Stomach smooth muscle (tissue), 2 donors: Measurements from ENCODE around the gene PRSS38.

Experiments used
- H3K27ac ChIP-seq: one replicate; pipeline ENCODE4 v1.7.0; 2013; ENCODE audit warnings: mild to moderate bottlenecking, low read length, inconsistent platforms
- H3K27me3 ChIP-seq, 2 donors: one replicate each; pipeline ENCODE4 v1.7.0; 2013; ENCODE audit warnings: low read length in 2 of 2; ENCODE audit not compliant: insufficient read depth in 2 of 2, control insufficient read depth in 1 of 2
- H3K36me3 ChIP-seq, 2 donors: one replicate each; pipeline ENCODE4 v1.7.0; 2013; ENCODE audit warnings: low read length in 2 of 2; ENCODE audit not compliant: control insufficient read depth in 2 of 2, insufficient read depth in 2 of 2
- H3K4me1 ChIP-seq: one replicate; pipeline ENCODE4 v1.7.0; 2013; ENCODE audit warnings: low read length; ENCODE audit not compliant: control insufficient read depth, insufficient read depth
- H3K4me3 ChIP-seq, 2 donors: one replicate each; pipeline ENCODE4 v1.7.0; 2013; ENCODE audit warnings: low read length in 2 of 2
- H3K9ac ChIP-seq, 2 donors: one replicate each; pipeline ENCODE4 v1.7.0; 2013; ENCODE audit warnings: low read length in 2 of 2, mild to moderate bottlenecking in 1 of 2
- H3K9me3 ChIP-seq, 2 donors: one replicate each; pipeline ENCODE4 v1.7.0; 2013; ENCODE audit warnings: low read length in 2 of 2; ENCODE audit not compliant: control insufficient read depth in 2 of 2
- donor health status: healthy.
- donor health status: Pancreatic carcinoma.

PRSS38 gene

GRCh38 chr1:227795732-227796131, 19.7 kb upstream of the PRSS38 start:
- H3K9ac ChIP-seq: no peak overlapping the region
- H3K27me3 ChIP-seq: no peaks in the 10 kb centered on the region
- peaks cover 15% of the 10 kb centered on the region for H3K4me1 ChIP-seq
- no peaks in the 10 kb centered on the region for H3K36me3 ChIP-seq
- H3K4me3 ChIP-seq: no peak overlapping the region
- H3K27ac ChIP-seq: no peak overlapping the region
- H3K9me3 ChIP-seq: no peaks in the 10 kb centered on the region

- Histone ChIP-seq H3K27me3 (no peaks in the 10 kb centered on the region), H3K4me3 (no peak overlapping the region), H3K4me1 (peaks cover 15% of the 10 kb centered on the region), H3K27ac (no peak overlapping the region), H3K9me3 (no peaks in the 10 kb centered on the region), H3K36me3 (no peaks in the 10 kb centered on the region), H3K9ac (no peak overlapping the region)
Observed at GRCh38 chr1:227796359-227796915, 19.0 kb upstream of the PRSS38 start.

- Histone ChIP-seq H3K36me3 (no peaks in the 10 kb centered on the region), H3K27ac (no peak overlapping the region), H3K27me3 (no peaks in the 10 kb centered on the region), H3K4me1 (peaks cover 15% of the 10 kb centered on the region), H3K4me3 (no peak overlapping the region), H3K9me3 (no peaks in the 10 kb centered on the region), H3K9ac (no peak overlapping the region)
Observed at GRCh38 chr1:227797144-227797543, 18.3 kb upstream of the PRSS38 start.

GRCh38 chr1:227797625-227798024, 17.9 kb upstream of the PRSS38 start:
- no peaks in the 10 kb centered on the region for H3K27me3 ChIP-seq
- H3K9me3 ChIP-seq: no peaks in the 10 kb centered on the region
- no peak overlapping the region for H3K9ac ChIP-seq
- no peak overlapping the region for H3K27ac ChIP-seq
- no peaks in the 10 kb centered on the region for H3K36me3 ChIP-seq
- H3K4me1 ChIP-seq: peaks cover 15% of the 10 kb centered on the region
- no peak overlapping the region for H3K4me3 ChIP-seq

GRCh38 chr1:227798078-227798802, 17.2 kb upstream of the PRSS38 start:
- Histone ChIP-seq H3K4me3 (no peak overlapping the region), H3K27me3 (no peaks in the 10 kb centered on the region), H3K9ac (no peak overlapping the region), H3K4me1 (peaks cover 15% of the 10 kb centered on the region), H3K9me3 (no peaks in the 10 kb centered on the region), H3K27ac (no peak overlapping the region), H3K36me3 (no peaks in the 10 kb centered on the region)

- no peaks in the 10 kb centered on the region for H3K36me3 ChIP-seq
- H3K9ac ChIP-seq: no peak overlapping the region
- no peak overlapping the region for H3K27ac ChIP-seq
- H3K27me3 ChIP-seq: no peaks in the 10 kb centered on the region
- H3K4me1 ChIP-seq: peaks cover 2% of the 10 kb centered on the region
- no peak overlapping the region for H3K4me3 ChIP-seq
- H3K9me3 ChIP-seq: no peaks in the 10 kb centered on the region
Observed at GRCh38 chr1:227799756-227800155, 15.7 kb upstream of the PRSS38 start.

GRCh38 chr1:227803933-227804332, 11.5 kb upstream of the PRSS38 start:
- H3K27ac ChIP-seq: no peak overlapping the region
- H3K9ac ChIP-seq: no peak overlapping the region
- no peaks in the 10 kb centered on the region for H3K9me3 ChIP-seq
- H3K4me1 ChIP-seq: no peaks in the 10 kb centered on the region
- no peaks in the 10 kb centered on the region for H3K36me3 ChIP-seq
- H3K27me3 ChIP-seq: no peaks in the 10 kb centered on the region
- H3K4me3 ChIP-seq: no peak overlapping the region

GRCh38 chr1:227805606-227806197, 9.8 kb upstream of the PRSS38 start:
- no peaks in the 10 kb centered on the region for H3K4me1 ChIP-seq
- no peaks in the 10 kb centered on the region for H3K36me3 ChIP-seq
- no peak overlapping the region for H3K9ac ChIP-seq
- H3K9me3 ChIP-seq: no peaks in the 10 kb centered on the region
- H3K27ac ChIP-seq: no peak overlapping the region
- no peaks in the 10 kb centered on the region for H3K27me3 ChIP-seq
- no peak overlapping the region for H3K4me3 ChIP-seq

GRCh38 chr1:227808566-227808965, 6.9 kb upstream of the PRSS38 start:
- H3K9me3 ChIP-seq: no peaks in the 10 kb centered on the region
- no peaks in the 10 kb centered on the region for H3K4me1 ChIP-seq
- H3K4me3 ChIP-seq: no peak overlapping the region
- H3K27me3 ChIP-seq: no peaks in the 10 kb centered on the region
- H3K27ac ChIP-seq: no peak overlapping the region
- no peaks in the 10 kb centered on the region for H3K36me3 ChIP-seq
- H3K9ac ChIP-seq: no peak overlapping the region

GRCh38 chr1:227809026-227809425, 6.4 kb upstream of the PRSS38 start:
- H3K9me3 ChIP-seq: no peaks in the 10 kb centered on the region
- H3K27me3 ChIP-seq: no peaks in the 10 kb centered on the region
- H3K9ac ChIP-seq: no peak overlapping the region
- H3K36me3 ChIP-seq: no peaks in the 10 kb centered on the region
- no peaks in the 10 kb centered on the region for H3K4me1 ChIP-seq
- no peak overlapping the region for H3K27ac ChIP-seq
- H3K4me3 ChIP-seq: no peak overlapping the region

GRCh38 chr1:227813962-227814361, 1.5 kb upstream of the PRSS38 start:
- no peaks in the 10 kb centered on the region for H3K9me3 ChIP-seq
- H3K9ac ChIP-seq: no peak overlapping the region
- H3K4me3 ChIP-seq: no peak overlapping the region
- no peaks in the 10 kb centered on the region for H3K4me1 ChIP-seq
- no peak overlapping the region for H3K27ac ChIP-seq
- H3K36me3 ChIP-seq: no peaks in the 10 kb centered on the region
- H3K27me3 ChIP-seq: no peaks in the 10 kb centered on the region
